Muscle of leg (tissue), 11 donors: ENCODE data around the gene TDRKH. TPM values are rescaled to one million over a fixed set of nuclear protein-coding genes. Genes with fewer than 3 reads are reported as not detected.
"Not testable (repeated sequence)": the region's sequence is repeated elsewhere in the genome, so short reads cannot be mapped to it uniquely, and the experiment has no call there.

Source experiments
- DNase-seq: peaks from one replicate; pipeline ENCODE4 v3.0.0; 2013
- H3K27ac ChIP-seq: one replicate; pipeline ENCODE4 v1.5.1; 2013; ENCODE audit warnings: mild to moderate bottlenecking, low read length, control low read depth
- H3K27me3 ChIP-seq: one replicate; pipeline ENCODE4 v1.6.1; 2013; ENCODE audit warnings: low read length; ENCODE audit not compliant: control insufficient read depth, insufficient read depth
- H3K36me3 ChIP-seq: one replicate; pipeline ENCODE4 v1.6.1; 2013; ENCODE audit warnings: low read length; ENCODE audit not compliant: control insufficient read depth, insufficient read depth
- H3K4me1 ChIP-seq: one replicate; pipeline ENCODE4 v1.6.1; 2013; ENCODE audit warnings: low read length; ENCODE audit not compliant: control insufficient read depth, insufficient read depth
- H3K4me3 ChIP-seq: one replicate; pipeline ENCODE4 v1.5.1; 2013; ENCODE audit warnings: low read length, control low read depth
- H3K9me3 ChIP-seq: replicated peaks from 2 replicates; pipeline ENCODE4 v1.6.1; 2013; ENCODE audit warnings: low read depth, low read length; ENCODE audit not compliant: control insufficient read depth
- WGBS: methylation state at CpG from one replicate; pipeline ENCODE4 v1.1.5; 2013; ENCODE audit warnings: missing lambda C conversion rate; ENCODE audit not compliant: insufficient coverage; 5-methylcytosine and 5-hydroxymethylcytosine counted together
- polyA plus RNA-seq, 8 donors: library from polyadenylated mRNA; unstranded; fragments of 120-200 nt; gene quantifications; one replicate each; pipeline versions ENCODE4 v1.2.1 to v1.2.3, GENCODE V29; 2013; ENCODE audit warnings: inconsistent platforms in 1 of 8, low replicate concordance in 1 of 8; ENCODE audit not compliant: insufficient read length in 8 of 8, insufficient read depth in 1 of 8
- total RNA-seq: library from RNA; stranded (reverse); fragments of 120-200 nt; gene quantifications from one replicate; pipeline ENCODE4 v1.2.4, GENCODE V29; 2013

The TDRKH gene
- total and polyA plus RNA-seq, 9 donors: 3.1 to 3.9 (median 3.5) TPM

DNA sequence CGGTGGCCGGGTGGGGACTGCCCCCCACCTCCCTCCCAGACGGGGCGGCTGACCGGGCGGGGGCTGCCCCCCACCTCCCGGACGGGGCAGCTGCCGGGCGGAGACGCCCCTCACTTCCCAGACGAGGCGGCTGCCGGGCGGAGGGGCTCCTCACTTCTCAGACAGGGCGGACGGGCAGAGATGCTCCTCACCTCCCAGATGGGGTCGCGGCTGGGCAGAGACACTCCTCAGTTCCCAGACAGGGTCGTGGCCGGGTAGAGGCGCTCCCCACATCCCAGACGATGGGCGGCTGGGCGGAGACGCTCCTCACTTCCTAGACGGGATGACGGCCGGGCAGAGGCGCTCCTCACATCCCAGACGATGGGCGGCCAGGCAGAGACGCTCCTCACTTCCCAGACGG lies 21.0 kb downstream of the TDRKH start:
- H3K4me3 ChIP-seq, H3K36me3 ChIP-seq, DNase-seq, H3K27me3 ChIP-seq, H3K27ac ChIP-seq, H3K4me1 ChIP-seq, H3K9me3 ChIP-seq: not testable (repeated sequence)
- WGBS: 79% methylated on average over 5 of the region's 34 CpGs

GRCh38 chr1:151768351-151769066 lies 21.8 kb downstream of the TDRKH start:
- not testable (repeated sequence) for H3K4me3 ChIP-seq, H3K27ac ChIP-seq, DNase-seq, H3K9me3 ChIP-seq, H3K27me3 ChIP-seq, H3K36me3 ChIP-seq, H3K4me1 ChIP-seq
- no CpG with 5 or more reads among the region's 7 CpGs for WGBS

GRCh38 chr1:151763990-151764389 lies 26.3 kb downstream of the TDRKH start:
- H3K9me3 ChIP-seq: no peaks in the 10 kb centered on the region
- peak overlapping the region; percentile 76 for H3K4me3 ChIP-seq
- no peak for DNase-seq
- H3K27ac ChIP-seq: peak overlapping the region; percentile 87
- H3K4me1 ChIP-seq: peaks cover 7% of the 10 kb centered on the region
- peaks cover 28% of the 10 kb centered on the region for H3K36me3 ChIP-seq
- WGBS: 54% methylated on average over 8 of the region's 10 CpGs
- no peaks in the 10 kb centered on the region for H3K27me3 ChIP-seq

GRCh38 chr1:151762941-151763921 lies 27.1 kb downstream of the TDRKH start, which contains the start of gene MRPL9:
Gene MRPL9 (minus strand): TSS chr1:151763496. CDS start chr1:151763479, 17 bp downstream.
- H3K9me3 ChIP-seq: no peaks in the 10 kb centered on the region
- H3K27me3 ChIP-seq: no peaks in the 10 kb centered on the region
- under 1% methylated on average over 61 of the region's 68 CpGs for WGBS
- peaks cover 7% of the 10 kb centered on the region for H3K4me1 ChIP-seq
- peak within 1 kb of the TSS; percentile 76 for H3K4me3 ChIP-seq
- DNase-seq: peak; percentile 90
- peak within 1 kb of the TSS; percentile 87 for H3K27ac ChIP-seq
- peaks cover 34% of the 10 kb centered on the region for H3K36me3 ChIP-seq

- 86% methylated on average over 3 of the region's 7 CpGs for WGBS
- peaks cover 7% of the 10 kb centered on the region for H3K4me1 ChIP-seq
- no peak overlapping the region for H3K27ac ChIP-seq
- no peaks in the 10 kb centered on the region for H3K27me3 ChIP-seq
- H3K36me3 ChIP-seq: peaks cover 49% of the 10 kb centered on the region
- H3K9me3 ChIP-seq: no peaks in the 10 kb centered on the region
- no peak overlapping the region for H3K4me3 ChIP-seq
- no peak for DNase-seq
Measured at GRCh38 chr1:151760597-151761385, 29.5 kb downstream of the TDRKH start.

DNA sequence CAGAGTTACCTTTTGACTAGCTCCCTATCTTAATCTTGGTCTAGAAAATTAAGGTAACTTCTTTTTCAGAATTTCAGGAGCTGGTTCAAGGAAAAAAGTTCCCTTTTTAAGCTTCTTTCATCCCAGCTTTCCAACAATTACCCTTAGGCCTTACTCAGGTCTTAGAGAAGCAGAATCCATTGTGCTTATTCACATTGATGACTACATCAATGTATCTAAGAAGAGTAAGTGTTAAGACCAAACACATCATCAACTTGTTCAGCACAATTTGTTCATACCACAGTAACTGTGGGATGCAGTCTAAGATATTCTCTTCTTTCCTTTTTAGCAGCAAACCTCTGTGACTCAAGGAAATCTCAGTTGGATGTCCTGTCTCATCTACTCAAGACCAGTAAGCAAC lies 31.1 kb downstream of the TDRKH start:
- Histone ChIP-seq H3K4me3 (no peak overlapping the region), H3K4me1 (peaks cover 7% of the 10 kb centered on the region), H3K36me3 (peaks cover 55% of the 10 kb centered on the region), H3K9me3 (no peaks in the 10 kb centered on the region), H3K27me3 (no peaks in the 10 kb centered on the region), H3K27ac (no peak overlapping the region)
- DNase-seq: no peak

DNA sequence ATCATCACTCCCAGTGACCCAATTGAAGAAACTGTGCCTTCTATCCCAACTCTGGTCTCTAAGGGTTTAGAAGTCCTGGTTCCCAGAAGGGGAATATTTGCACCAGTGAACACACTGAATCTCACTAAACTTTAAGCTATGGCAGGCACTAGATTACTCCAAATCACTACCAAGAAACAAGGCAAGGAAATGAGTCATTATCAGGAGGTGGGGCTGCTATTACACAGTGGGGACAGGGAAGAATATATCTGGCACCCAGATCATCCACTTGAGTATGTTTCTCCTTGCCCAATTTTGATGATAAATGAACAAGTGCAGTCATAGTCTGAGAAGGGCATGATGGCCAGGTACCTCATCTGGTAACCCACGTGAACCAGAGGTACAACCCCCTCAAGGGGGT lies 34.0 kb downstream of the TDRKH start:
- Histone ChIP-seq H3K4me3 (no peak overlapping the region), H3K36me3 (peaks cover 45% of the 10 kb centered on the region), H3K27me3 (no peaks in the 10 kb centered on the region), H3K9me3 (no peaks in the 10 kb centered on the region), H3K4me1 (no peaks in the 10 kb centered on the region), H3K27ac (no peak overlapping the region)
- DNase-seq: no peak
- WGBS: no CpG with 5 or more reads among the region's 1 CpG

DNA sequence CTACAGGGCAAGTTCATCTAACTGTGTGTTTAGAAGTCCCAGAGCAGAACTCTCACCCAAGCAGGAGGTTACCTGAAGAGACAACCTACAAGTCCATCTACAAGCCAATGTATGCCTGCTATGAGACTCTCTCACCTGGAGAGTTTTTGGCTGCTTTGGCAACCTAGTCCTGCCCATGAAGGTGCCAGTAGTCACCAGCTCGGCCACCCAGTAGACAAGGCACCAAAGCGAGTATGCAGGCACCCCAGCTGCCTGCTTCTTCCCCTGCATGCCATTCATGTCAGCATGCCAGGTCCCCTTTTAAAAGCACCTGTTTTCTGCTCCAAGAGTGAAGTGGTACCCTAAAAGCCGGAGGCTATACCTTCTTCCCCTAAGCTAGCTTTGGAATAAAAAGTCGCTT lies 48.8 kb downstream of the TDRKH start:
- 90% methylated on average over 3 of the region's 4 CpGs for WGBS
- DNase-seq: no peak
- no peak overlapping the region for H3K27ac ChIP-seq
- peaks cover 7% of the 10 kb centered on the region for H3K27me3 ChIP-seq
- no peaks in the 10 kb centered on the region for H3K36me3 ChIP-seq
- no peaks in the 10 kb centered on the region for H3K4me1 ChIP-seq
- peaks cover 12% of the 10 kb centered on the region for H3K9me3 ChIP-seq
- no peak overlapping the region for H3K4me3 ChIP-seq

DNA sequence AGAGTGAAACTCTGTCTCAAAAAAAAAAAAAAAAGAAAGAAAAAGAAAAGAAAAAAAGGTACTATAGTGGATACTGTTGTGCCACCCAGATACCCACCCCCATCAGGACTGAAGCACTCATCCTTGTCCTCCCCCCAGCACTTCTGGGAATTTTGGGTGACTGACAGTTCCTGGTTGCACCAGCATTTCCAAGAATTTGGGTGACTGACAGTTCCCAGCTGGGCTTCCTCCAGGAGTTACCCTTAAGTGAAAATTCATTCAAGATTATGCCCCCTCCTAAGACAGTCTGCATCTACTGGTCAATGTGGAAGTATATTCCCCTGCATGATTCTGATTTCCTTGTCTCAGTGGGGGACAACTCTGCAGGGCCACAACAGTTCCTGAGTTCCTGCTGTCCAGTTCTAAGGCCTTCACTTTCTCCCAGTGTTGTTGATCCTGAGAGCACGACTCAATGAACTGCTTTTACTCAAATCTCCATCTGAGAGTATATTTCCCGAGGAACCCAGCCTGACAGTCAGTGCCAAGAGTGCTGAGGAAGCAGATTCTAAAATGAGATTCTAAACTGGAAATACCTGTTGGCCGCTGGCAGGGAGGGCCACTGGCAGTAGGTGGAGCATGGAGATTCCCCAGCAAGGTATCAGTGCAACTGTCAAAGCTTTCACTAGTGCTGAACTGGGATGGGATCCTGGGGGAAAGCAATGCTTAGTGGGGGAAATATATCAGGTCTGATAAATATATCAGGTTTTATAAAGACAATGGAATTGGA lies 50.5 kb downstream of the TDRKH start:
- no peaks in the 10 kb centered on the region for H3K36me3 ChIP-seq
- peaks cover 2% of the 10 kb centered on the region for H3K27me3 ChIP-seq
- 67% methylated on average over 2 of the region's 3 CpGs for WGBS
- H3K4me3 ChIP-seq: no peak overlapping the region
- H3K27ac ChIP-seq: no peak overlapping the region
- no peaks in the 10 kb centered on the region for H3K4me1 ChIP-seq
- no peak for DNase-seq
- H3K9me3 ChIP-seq: peaks cover 12% of the 10 kb centered on the region
